ENCODE results near the gene NR1H2. TPM values are rescaled to one million over a fixed set of nuclear protein-coding genes. Genes with fewer than 3 reads are reported as not detected.
A peak's percentile ranks its signal among the peaks of the same experiment; 100 is the strongest.

The NR1H2 gene
- total and polyA plus RNA-seq, 3 donors from 2014 or later, result 68.0 to 96.6 (median 93.8) TPM

DNA sequence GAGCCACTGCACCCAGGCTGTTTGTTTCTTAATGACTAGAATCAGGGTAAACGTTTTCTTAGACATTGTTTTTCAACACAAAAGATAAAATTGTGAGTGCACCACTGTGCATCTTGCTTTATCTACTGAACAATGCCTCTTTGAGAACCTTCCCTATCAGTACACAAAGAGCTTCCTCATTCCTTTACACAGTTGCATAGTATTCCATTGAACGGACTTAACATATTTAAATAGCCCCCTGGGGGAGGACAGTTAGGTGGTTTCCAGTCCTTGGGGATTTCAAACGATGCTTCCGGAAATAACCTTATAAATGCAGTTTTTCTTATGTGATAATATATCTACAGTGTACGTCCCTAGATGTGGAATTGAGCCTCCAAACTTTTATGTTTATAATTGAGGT is 16.5 kb downstream of the NR1H2 start:
- Histone ChIP-seq H3K27me3 (no peaks in the 10 kb centered on the region), H3K4me3 (no peak overlapping the region), H3K36me3 (ENCODE audit: low read depth, missing control alignments) (no peaks in the 10 kb centered on the region), H3K9me3 (no peaks in the 10 kb centered on the region), H3K4me1 (no peaks in the 10 kb centered on the region), H3K27ac (no peak overlapping the region)
- DNase-seq, result no peak
- intact Hi-C loops (cut with DNase I; ENCODE audit: low total_unique reads), result no loop called here
- 63 to 90% methylated on average over 5 of the region's 5 CpGs for WGBS, 2 donors
- no peak for TF ChIP-seq POLR2A (IDR thresholded peaks at IDR 0.05)
- TF ChIP-seq, protein P1, sequence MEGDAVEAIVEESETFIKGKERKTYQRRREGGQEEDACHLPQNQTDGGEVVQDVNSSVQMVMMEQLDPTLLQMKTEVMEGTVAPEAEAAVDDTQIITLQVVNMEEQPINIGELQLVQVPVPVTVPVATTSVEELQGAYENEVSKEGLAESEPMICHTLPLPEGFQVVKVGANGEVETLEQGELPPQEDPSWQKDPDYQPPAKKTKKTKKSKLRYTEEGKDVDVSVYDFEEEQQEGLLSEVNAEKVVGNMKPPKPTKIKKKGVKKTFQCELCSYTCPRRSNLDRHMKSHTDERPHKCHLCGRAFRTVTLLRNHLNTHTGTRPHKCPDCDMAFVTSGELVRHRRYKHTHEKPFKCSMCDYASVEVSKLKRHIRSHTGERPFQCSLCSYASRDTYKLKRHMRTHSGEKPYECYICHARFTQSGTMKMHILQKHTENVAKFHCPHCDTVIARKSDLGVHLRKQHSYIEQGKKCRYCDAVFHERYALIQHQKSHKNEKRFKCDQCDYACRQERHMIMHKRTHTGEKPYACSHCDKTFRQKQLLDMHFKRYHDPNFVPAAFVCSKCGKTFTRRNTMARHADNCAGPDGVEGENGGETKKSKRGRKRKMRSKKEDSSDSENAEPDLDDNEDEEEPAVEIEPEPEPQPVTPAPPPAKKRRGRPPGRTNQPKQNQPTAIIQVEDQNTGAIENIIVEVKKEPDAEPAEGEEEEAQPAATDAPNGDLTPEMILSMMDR (IDR thresholded peaks at IDR 0.05), result no peak

DNA sequence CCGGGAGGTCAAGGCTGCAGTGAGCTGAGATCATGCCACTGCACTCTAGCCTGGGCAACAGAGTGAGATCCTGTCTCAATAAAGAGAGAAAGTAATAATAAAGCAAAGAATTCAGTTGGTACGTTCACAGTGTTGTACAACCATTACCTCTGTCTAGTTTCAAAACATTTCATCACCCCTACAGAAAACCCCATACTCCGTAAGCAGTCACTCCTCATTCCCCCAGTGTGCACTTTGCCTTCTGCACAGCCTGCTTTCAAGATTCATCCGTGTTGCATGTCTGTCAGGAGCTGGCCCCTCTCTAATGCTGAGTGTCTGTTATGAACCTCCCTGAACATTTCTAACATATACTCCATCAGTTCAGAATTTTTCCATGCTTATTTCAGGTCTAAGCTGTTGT is 17.3 kb downstream of the NR1H2 start:
- no peaks in the 10 kb centered on the region for H3K4me1 ChIP-seq
- intact Hi-C loops (cut with DNase I; ENCODE audit: low total_unique reads), result no loop called here
- TF ChIP-seq, protein P1 (IDR thresholded peaks at IDR 0.05), result no peak
- TF ChIP-seq POLR2A (IDR thresholded peaks at IDR 0.05), result no peak
- H3K27ac ChIP-seq, result no peak overlapping the region
- DNase-seq, result no peak
- H3K9me3 ChIP-seq, result no peaks in the 10 kb centered on the region
- H3K36me3 ChIP-seq (ENCODE audit: low read depth, missing control alignments), result no peaks in the 10 kb centered on the region
- no peaks in the 10 kb centered on the region for H3K27me3 ChIP-seq
- 86 to 94% methylated on average over 4 of the region's 4 CpGs for WGBS, 2 donors
- H3K4me3 ChIP-seq, result no peak overlapping the region

DNA sequence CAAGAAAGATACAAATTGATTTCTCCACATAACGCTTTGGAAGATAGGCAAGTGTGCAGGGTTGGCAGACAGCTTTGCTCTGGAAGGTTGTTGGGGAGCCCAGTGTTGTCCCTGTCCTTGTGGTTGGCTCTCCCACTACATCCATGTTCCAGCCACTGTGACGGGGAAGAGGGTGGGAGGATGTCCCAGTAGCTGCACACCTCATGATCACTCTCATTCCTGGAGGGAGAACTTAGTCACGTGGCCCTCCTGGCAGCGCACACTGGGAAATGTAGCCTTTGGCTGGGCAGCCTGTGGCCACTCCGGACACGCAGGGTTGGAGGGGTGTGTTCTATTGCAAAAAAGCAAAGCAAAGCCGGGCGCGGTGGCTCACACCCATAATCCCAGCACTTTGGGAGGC is 17.8 kb downstream of the NR1H2 start:
- Histone ChIP-seq H3K4me3 (no peak overlapping the region), H3K27ac (no peak overlapping the region), H3K4me1 (no peaks in the 10 kb centered on the region), H3K36me3 (ENCODE audit: low read depth, missing control alignments) (no peaks in the 10 kb centered on the region), H3K27me3 (no peaks in the 10 kb centered on the region), H3K9me3 (no peaks in the 10 kb centered on the region)
- DNase-seq, result peak; percentile 76
- WGBS, 2 donors, result 71 to 76% methylated on average over 9 of the region's 9 CpGs
- TF ChIP-seq, protein P1 (IDR thresholded peaks at IDR 0.05), result no peak
- TF ChIP-seq POLR2A (IDR thresholded peaks at IDR 0.05), result no peak
- intact Hi-C loops (cut with DNase I; ENCODE audit: low total_unique reads), result no loop called here

DNA sequence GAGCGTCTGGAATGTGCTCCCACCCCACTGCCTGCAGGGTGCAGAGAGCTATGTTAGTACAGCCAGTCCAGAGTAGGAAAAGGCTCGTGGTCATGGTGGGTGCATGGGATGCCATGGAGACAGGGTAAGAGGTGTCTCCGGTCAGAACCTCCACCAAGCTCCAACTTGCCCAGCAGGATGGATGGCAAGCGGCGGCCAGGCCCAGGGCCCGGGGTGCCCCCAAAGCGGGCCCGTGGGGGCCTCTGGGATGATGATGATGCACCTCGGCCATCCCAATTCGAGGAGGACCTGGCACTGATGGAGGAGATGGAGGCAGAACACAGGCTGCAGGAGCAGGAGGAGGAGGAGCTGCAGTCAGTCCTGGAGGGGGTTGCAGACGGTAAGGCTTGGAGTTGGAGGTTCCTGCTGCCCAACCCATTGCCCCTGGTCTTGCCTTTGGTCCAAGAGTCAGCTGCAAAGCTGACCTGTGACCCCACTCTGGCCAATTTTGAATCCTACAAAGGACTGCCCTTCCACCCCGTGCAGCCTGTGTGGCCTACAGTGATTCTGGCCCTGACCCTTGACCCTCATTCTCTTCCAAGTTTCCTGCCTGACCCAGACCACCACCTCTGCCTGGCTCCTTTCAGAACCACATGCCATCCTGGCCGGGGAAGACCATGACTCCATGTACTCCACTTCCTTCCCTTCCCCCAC is 22.6 kb downstream of the NR1H2 start:
- Histone ChIP-seq H3K4me3 (no peak overlapping the region), H3K27ac (no peak overlapping the region), H3K27me3 (no peaks in the 10 kb centered on the region), H3K9me3 (no peaks in the 10 kb centered on the region), H3K4me1 (no peaks in the 10 kb centered on the region), H3K36me3 (ENCODE audit: low read depth, missing control alignments) (no peaks in the 10 kb centered on the region)
- WGBS, 2 donors, result 89 to 91% methylated on average over 13 of the region's 13 CpGs
- intact Hi-C loops (cut with DNase I; ENCODE audit: low total_unique reads), result no loop called here
- TF ChIP-seq, protein P1 (IDR thresholded peaks at IDR 0.05), result no peak
- TF ChIP-seq POLR2A (IDR thresholded peaks at IDR 0.05), result no peak
- no peak for DNase-seq

DNA sequence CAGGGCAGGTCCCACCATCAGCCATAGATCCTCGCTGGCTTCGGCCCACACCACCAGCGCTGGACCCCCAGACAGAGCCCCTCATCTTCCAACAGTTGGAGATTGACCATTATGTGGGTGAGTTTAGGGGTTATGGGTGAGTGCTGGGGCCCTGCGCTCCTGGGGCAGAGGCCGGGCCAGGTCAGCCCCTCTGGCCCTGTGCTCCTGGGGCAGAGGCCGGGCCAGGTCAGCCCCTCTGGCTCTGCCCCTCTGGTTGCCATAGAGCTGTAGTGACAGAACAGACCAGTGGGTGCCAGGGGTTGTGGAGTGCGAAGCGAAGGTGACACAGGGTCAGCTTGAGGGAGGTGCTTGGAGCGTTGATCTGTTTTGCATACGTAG is 23.1 kb downstream of the NR1H2 start:
- H3K4me1 ChIP-seq, result no peaks in the 10 kb centered on the region
- no peak for DNase-seq
- H3K27ac ChIP-seq, result no peak overlapping the region
- intact Hi-C loops (cut with DNase I; ENCODE audit: low total_unique reads), result no loop called here
- H3K36me3 ChIP-seq (ENCODE audit: low read depth, missing control alignments), result no peaks in the 10 kb centered on the region
- H3K4me3 ChIP-seq, result no peak overlapping the region
- WGBS, 2 donors, result 96 to 97% methylated on average over 10 of the region's 10 CpGs
- TF ChIP-seq POLR2A (IDR thresholded peaks at IDR 0.05), result no peak
- TF ChIP-seq, protein P1 (IDR thresholded peaks at IDR 0.05), result no peak
- H3K27me3 ChIP-seq, result no peaks in the 10 kb centered on the region
- H3K9me3 ChIP-seq, result no peaks in the 10 kb centered on the region
